Astrocyte (in vitro differentiated cells and primary cell): ENCODE data around the gene HYDIN.

Experiments
- CTCF ChIP-seq: IDR thresholded peaks from 2 replicates; pipeline ENCODE4 v1.5.1; 2011; ENCODE audit warnings: low read depth, mild to moderate bottlenecking, inconsistent platforms, low read length, moderate library complexity; ENCODE audit not compliant: insufficient read depth
- EZH2 ChIP-seq: IDR thresholded peaks from 2 replicates; pipeline ENCODE4 v1.6.1; 2012; ENCODE audit warnings: mild to moderate bottlenecking, low read length, inconsistent platforms; ENCODE audit not compliant: insufficient read depth

- no peak for TF ChIP-seq CTCF
- no peak for TF ChIP-seq EZH2
Observed at GRCh38 chr16:71259086-71259485, 28.6 kb upstream of the HYDIN start.
